Stimulated activated naive CD4-positive, alpha-beta T cell treated with Interleukin-2 at 50 U/mL for 16 hours (primary cell): Measurements from ENCODE around the gene LILRA6.
"Not testable (repeated sequence)": the region's sequence is repeated elsewhere in the genome, so short reads cannot be mapped to it uniquely, and the experiment has no call there.

Experiments
- DNase-seq: peaks from one replicate; lab custom pipeline; 2025; lab: John Stamatoyannopoulos, UW

The LILRA6 gene

DNA sequence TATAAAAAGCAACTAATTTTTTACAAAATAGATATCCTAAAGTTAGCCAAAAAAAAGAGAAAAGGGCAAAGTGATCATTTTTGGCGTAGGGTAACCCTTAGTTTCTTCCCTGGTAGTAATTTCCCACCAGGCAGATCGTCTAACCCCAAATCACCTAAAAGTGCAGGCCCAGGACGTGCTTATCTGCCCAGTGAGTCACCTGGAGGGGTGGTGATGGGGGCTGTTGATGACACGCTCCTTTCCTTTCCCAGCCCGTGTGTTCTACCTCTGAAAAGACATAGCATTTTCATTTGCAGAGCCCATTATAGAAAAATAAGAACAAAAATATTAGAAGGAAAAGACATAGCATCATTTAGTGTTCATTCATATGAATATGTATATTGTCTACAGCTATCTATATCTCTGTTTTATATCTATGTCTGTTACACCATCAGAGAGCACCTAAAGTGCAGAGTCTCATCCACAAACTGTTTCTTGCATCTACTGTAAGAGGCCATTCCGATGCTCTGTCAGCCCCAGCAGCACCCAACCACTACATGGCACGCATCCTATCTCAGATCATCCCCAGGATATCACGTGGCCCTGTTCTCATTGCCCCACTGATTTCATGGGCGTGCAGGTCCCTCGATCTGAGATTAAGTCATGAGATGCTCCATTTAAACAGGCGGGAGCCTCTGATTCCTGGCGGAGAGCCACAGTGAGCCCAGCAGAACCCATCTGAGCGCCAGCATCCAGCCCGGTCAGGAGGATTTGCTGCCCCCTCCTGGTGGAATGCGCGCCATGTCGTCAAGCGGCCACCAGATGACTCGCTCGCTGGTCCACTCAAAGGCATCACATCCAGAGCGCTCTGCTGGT is 11.3 kb downstream of the LILRA6 start:
- DNase-seq, result peak; percentile 81

DNA sequence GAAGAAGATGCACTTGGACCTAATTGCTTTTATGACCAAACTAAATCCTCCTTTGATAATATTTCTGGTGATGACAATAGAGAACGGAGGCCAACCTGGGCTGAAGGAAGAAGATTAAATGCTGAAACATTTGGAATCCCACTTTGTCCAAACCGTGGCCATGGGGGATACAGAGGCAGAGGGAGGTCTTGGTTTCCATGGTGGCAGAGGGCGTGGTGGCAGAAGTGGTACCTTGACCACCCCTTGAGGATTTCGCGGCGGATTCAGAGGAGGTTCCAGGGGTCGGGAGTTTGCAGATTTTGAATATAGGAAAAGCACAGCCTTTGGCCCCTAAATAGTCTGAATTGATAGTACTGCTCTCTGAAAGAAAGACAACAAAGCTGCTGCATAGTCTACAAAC is 12.6 kb downstream of the LILRA6 start:
- DNase-seq, result no peak

DNA sequence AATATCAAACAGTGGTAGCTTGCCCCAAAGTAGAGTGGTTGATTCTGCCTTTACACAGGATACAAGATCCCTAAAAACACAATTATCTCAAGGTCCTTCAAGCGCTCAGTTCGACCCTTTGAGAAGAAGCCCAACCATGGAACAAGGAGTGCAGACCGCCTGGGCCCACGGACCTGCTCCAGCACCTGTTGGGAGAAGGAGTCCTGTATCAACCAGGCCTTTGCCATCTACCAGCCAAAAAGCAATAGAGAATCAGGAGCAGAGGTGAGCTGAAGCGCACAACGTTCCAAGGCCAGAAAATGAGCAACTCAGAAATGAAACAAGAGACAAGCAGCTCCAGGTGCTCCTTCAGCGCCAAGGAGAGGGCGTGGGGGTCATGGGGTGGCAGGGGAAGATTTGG is 13.4 kb downstream of the LILRA6 start:
- no peak for DNase-seq

DNA sequence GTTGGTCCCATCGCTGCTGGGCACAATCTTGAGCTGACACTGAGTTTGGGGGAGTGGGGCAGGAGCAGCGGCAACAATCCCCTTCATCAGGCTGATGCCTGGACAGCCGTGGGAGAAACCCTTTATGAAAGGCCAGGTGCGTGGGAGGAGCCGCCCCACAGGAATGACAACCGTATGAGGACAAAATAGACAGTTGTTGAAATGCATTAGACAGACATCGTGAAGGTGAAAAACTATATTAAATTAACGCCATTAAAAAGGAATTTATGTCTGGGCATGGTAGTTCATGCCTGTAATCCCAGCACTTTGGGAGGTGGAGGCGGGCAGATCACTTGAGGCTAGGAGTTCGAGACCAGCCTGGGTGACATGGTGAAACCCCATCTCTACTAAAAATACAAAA is 18.0 kb downstream of the LILRA6 start:
- not testable (repeated sequence) for DNase-seq

DNA sequence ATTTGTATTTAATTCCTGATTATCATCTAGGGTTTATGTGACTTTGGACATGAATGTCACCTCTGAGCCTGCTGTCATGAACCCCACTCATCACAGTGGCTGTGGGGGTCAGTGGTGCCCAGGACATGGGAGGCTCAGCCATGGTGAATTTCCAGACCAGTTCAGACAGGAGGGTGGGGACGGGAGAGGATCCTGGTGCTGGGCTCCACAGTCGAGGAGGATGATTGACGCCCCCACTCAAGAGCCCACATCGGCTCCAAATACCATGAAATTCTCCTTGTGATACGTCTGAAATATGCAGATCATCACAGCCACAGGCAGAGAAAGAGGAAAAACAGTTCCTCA is 18.7 kb downstream of the LILRA6 start:
- not testable (repeated sequence) for DNase-seq

DNA sequence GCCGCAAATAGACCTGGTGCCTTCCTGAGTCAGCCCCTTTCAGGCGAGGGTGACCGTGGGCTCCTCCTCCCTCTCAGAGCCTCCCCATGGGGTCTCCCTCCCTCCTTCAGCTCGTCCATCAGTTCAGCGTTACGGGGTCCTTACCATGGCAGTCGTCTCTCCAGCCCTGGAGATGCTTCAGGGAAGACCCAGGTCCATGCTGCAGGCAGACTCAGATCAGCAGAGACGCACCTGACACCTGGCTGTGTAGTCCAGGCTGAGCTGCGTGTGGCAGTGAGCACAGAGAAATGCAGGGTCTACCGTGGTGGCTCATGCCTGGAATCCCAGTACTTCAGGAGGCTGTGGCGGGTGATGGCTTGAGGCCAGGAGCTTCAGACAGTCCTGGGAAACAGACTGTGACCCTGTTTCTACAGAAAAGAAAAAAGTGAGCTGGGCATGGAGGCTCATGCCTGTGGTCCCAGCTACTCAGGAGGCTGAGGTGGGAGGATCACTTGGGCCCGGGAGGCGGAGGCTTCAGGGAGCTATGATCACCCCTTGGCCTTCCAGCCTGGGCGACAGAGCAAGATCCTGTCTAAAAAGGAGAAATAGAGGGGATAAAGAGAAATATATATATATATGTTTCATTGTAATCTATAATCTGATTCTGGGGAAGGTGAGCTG is 19.2 kb downstream of the LILRA6 start:
- not testable (repeated sequence) for DNase-seq

DNA sequence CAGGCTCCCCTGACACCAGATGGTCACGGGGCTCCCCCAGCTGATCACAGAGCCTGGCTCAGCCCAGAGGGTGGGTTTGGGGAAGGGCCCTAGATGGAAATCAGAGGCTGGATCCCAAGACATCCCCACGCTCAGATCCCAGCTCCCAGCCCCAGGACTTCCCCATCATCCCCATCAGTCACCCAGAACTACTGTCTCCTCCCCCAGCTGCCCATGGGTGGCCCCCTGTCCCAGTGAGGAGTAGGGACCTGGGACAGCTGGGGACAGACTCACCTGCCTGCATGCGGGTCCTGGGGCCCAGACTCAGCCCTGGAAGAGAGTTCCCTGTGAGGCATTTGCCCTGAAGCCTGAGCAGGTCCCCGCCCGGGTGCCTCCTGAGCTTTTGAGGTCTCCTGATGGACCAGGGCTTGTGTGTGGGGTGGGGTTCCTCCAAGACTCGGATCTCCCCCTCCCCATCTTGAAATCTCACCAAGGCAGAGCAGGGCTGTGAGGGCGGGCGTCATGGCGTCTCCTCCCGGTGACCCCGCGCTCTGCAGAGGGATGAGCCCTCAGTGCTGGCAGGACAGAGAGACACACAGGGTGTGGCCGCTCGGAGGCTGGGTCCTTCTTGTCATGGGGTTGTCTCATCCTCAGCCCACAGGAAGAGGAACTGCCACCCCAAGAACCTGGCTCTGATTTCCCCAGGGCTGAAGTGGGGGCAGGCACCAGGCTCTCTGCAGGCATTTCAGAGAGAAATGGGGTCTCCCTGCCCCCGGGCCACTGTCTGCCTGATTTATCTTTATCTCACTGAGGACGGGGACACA is 19.9 kb downstream of the LILRA6 start, which contains the start of gene LILRB3:
Gene LILRB3 (minus strand): TSS at position 534 of the 803 bp plus-strand sequence. CDS start 31 bp downstream, at position 503.
- not testable (repeated sequence) for DNase-seq

DNA sequence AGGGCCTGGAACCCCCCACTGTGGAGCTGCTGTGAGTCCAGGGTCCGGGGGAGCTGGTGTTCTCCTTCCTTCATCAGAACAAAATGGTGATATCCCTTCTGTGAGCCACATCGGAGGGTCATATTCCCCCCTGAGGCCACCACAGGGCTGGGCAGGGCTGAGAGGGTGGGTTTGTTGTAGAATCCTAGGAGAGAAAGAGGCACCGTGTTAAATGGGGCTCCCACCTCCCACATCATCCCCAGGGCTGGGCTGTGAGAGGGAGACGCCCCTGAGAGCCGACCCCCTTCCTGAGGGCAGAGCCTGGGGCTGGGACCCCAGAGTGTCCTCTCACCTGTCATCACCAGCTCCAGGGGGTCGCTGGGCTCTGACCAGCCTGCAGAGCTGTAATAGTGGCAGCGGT is 20.6 kb downstream of the LILRA6 start:
- DNase-seq, result not testable (repeated sequence)

DNA sequence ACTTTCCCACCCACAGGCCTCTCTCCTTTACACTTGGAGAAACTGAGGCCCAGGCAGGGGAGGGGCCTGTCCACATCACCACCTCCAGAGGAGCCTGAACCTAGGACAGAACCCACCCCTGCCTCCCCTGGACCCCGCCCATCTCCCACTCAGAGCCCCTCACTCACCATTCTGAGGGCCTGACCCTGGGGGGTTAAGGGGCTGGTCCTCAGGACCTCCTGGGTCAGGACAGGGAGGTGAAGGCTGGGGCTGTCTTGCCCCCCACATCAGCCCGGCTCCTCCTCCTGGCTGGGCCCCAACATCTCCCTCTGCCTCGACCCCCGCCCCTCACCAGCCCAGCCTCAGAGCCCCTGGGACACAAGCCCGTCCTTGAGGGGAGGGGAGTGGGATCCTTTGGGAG is 22.9 kb downstream of the LILRA6 start:
- DNase-seq, result not testable (repeated sequence)

DNA sequence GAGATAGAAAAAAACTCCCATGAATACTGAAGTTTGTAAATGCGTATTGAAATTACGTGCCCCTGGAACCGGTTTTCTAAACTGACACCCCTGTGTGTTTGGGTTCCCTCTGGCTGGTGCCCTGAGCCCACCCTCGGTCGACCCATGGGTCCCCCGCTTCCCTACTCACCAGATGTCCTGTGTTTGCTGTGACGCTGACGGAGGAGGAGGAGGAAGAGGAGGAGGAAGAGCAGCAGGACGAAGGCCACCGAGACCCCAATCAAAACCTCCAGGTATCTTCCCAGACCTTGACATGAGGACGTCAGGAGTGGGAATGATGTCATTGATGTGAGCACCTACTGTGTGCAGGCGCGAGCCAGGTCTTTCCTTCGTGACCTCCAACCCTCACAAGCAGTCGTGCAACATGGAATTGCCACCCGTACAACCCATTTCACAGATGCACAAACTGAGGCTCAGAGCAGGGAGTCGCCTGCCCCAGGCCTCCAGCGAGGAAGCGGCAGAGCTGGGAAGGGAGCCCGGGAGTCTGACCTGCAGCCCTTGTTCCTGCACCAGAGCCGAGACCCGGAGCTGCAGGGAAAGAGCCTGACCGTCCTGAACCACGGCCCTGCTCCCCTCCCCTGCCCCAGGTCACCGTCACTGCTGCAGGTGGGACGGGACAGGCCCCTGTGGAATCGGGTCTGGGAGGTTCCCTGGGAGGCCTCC is 23.5 kb downstream of the LILRA6 start:
- no peak for DNase-seq

DNA sequence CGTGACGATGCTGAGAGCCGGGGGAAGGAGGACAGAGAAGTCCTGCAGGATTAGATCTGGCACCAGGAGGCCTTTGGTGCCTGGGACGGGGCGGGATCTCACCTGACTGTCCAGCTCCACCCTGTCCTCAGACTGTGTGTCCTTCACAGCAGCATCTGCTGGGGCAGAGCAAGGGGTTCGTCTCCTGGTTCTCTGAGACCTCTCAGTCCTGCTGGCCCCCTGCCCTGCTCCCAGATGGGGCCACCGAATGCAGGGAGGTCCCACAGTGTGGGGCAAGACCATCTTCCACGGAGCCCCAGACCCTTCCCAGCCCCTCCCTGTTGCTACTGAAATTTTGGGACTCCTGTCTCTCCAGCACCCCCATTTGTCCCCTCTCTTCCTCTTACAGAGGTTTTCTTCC is 24.3 kb downstream of the LILRA6 start:
- no peak for DNase-seq

DNA sequence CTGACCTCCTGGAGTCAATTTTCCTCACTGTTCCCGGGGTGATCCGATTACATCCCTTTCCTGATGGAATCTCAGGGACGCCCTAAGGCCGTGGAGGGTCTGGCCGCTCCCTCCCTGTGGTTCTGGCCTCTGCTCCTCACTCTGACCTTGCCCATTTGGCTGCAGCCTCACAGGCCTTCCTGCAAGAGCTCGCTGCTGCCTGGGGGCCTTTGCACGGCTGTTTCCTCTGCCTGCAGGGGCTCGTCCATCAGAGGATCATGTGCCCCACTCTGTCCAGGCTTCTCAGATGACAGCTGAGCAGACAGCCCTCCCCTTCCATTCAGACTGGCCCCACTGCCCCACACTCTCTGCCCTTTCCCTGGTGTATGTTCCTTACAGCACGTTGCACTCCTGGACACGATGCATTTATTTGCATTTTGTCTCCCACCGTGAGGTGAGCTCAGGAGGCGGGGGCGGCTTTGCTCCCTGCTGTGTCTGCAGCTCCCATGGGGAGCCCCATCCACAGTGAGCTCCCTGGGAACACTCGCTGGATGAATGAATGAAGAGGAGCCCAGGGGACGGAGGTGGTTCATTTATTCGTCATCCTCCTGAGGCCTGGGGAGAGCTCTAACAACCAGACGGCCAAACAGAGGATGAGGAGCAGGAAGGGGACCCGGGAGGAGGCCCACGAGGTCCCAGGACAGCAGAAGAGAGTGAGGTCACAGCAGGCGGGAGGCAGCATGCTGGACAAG is 24.9 kb downstream of the LILRA6 start:
- DNase-seq, result not testable (repeated sequence)

DNA sequence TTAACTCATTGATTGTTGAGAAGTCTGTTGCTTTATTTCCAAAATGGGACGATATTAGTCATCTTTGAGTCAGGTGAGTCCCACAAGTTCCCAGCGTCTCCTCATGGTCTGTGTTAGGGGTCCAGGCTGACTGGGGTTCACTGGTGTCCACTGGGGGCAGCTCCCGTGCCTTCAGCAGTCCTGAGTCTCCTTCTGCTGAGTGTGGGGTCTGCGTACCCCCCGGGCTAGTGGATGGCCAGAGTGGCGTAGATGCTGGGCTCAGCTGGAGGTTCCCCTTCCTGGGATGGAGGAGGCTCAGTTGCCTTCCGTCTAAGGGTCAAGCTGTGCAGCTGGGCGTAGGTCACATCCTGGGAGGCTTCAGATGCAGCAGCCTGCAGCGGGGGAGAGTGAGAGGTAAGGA is 25.7 kb downstream of the LILRA6 start:
- no peak for DNase-seq

DNA sequence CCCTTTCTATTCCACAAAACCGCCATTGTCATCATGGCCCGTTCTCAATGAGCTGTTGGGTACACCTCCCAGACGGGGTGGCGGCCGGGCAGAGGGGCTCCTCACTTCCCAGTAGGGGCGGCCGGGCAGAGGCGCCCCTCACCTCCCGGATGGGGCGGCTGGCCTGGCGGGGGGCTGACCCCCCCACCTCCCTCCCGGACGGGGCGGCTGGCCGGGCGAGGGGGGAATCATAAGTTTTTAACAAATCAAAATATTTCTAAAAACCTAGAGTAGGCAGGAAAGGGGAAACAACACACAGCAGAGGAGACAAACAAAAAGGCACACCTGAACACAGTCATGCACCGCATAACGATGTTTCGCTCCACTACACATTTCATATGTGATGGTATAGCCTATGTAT is 27.9 kb downstream of the LILRA6 start:
- DNase-seq, result not testable (repeated sequence)

DNA sequence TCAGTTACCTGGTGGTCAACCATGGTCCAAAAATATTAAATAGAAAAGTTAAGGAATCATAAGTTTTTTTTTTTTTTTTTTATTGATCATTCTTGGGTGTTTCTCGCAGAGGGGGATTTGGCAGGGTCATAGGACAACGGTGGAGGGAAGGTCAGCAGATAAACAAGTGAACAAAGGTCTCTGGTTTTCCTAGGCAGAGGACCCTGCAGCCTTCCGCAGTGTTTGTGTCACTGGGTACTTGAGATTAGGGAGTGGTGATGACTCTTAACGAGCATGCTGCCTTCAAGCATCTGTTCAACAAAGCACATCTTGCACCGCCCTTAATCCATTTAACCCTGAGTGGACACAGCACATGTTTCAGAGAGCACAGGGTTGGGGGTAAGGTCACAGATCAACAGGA is 28.4 kb downstream of the LILRA6 start:
- not testable (repeated sequence) for DNase-seq

DNA sequence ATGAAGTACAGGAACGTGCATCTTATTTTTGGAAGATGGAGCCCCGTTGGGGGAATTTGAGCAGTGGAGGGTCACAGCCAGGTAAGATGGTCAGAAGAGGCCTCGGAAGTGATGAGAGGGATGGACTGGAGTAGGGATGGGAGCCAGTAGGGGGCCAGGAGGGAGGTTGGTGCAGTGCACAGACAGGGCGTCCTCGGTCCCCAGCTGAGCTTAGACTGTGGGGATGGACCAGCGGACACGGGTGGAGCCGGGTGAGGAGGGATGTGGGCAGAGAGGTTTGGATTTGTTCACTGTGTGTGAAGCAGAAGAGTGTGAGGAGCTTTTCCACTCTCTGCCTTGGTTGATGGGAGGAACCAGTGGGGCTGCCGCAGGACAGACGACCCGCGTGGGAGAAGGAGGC is 31.4 kb downstream of the LILRA6 start:
- no peak for DNase-seq

DNA sequence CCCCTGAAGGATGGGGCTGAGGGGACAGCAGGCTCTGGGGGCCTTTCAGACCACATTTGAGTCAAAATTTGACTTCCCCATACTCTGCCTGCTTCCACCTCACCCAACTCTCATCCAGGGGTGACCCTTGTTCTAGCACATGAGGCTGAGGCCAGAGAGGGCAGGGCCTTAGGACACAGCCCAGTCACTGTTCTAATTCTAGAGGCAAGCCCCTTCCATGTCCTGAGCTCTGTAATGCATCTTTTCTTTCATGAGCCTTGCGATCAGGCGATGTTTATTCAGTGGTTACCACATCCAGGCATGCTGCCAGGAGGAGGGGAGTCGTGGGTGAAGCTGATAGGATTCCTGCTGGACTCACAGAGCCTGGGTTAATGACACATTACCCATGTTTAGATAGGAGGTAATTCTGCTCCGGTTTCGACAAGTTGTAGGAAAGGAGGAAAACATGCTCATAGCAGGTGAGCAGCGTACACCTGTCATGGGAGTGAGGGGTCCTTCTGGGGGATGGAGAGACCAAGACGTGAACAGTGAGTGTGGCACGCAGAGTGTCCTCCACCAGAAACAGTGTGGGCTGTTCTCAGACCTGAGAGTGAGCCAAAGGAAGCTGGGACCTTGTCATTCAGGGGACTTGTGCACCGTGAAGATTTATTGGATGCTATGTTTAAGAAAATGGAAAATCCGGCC is 32.6 kb downstream of the LILRA6 start:
- no peak for DNase-seq

DNA sequence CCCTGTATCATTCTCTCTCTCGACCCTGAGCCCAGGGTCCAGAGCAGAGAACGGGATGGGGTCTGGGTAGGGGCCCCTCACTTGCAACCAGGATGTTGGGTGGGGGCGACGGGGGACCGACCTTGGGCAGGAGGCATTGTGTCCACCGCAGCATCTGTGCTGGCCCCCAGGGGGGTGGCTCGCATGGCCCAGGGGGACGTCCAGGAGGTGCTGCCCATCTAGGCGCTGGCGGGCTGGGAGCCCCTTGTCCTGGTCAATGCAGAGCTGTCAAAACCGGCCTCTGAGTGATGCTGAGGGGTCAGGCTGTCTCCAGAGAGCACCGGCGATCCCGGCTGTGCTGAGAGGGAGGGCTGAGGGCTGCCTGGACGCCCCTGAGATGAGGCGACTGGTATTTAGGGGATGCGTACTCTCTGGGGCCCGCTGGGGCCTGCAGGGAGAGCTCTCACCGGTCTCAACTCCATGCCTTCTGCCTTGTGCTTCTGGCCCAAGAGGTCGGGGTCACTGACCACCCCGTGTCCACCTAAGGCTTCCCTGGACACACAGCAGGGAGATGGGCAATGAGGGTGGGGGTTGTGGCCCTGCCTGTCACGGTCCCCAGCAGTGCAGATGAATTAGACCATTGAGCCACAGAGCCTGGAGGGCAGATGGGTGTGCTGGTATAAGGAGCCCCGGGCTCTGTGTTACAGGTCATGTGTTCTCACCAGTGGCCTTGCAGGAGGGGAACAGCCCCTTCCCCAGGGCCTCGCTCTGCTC is 33.4 kb downstream of the LILRA6 start:
- no peak for DNase-seq

DNA sequence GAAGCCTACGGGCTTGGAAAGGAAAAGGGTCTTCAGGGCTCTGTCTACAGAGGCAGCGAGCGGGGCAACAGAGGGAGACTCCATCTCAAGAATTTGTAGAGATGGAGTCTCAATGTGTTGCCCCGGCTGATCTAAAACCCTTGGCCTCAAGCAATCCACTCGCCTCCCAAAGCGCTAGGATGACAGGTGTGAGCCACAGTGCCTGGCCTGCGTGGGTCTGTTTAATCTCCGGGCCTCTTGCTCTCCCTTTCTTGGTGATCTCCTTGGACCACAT is 33.9 kb downstream of the LILRA6 start:
- DNase-seq, result no peak
